Measurements from ENCODE around the gene PEX7.

GRCh38 chr6:136893187-136893586 lies 70.8 kb downstream of the PEX7 start:
- TF ChIP-seq, protein P1, sequence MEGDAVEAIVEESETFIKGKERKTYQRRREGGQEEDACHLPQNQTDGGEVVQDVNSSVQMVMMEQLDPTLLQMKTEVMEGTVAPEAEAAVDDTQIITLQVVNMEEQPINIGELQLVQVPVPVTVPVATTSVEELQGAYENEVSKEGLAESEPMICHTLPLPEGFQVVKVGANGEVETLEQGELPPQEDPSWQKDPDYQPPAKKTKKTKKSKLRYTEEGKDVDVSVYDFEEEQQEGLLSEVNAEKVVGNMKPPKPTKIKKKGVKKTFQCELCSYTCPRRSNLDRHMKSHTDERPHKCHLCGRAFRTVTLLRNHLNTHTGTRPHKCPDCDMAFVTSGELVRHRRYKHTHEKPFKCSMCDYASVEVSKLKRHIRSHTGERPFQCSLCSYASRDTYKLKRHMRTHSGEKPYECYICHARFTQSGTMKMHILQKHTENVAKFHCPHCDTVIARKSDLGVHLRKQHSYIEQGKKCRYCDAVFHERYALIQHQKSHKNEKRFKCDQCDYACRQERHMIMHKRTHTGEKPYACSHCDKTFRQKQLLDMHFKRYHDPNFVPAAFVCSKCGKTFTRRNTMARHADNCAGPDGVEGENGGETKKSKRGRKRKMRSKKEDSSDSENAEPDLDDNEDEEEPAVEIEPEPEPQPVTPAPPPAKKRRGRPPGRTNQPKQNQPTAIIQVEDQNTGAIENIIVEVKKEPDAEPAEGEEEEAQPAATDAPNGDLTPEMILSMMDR (IDR thresholded peaks at IDR 0.05; ENCODE audit: low read depth, low read length, poor library complexity, severe bottlenecking): no peak
- TF ChIP-seq EZH2phosphoT487 (IDR thresholded peaks at IDR 0.05; ENCODE audit: borderline replicate concordance, low read length): no peak
